Activated CD4-positive, CD25-positive, alpha-beta regulatory T cell treated with anti-CD3 and anti-CD28 coated beads, Interleukin-2, amount 50 U/mL, for 72 hours (primary cell): ENCODE data around the gene AGBL3.

Experiments used
- DNase-seq: peaks from one replicate; pipeline ENCODE4 v3.0.0; 2021

Gene AGBL3

GRCh38 chr7:134986363-134987251 lies at the start of gene AGBL3:
TSS of gene AGBL3 (plus strand) at chr7:134986508. CDS start at chr7:134987934, 1,426 bp downstream.
- DNase-seq, result peak; percentile 90

- no peak for DNase-seq
Observed at GRCh38 chr7:134936893-134937510, 49.3 kb upstream of the AGBL3 start.

DNA sequence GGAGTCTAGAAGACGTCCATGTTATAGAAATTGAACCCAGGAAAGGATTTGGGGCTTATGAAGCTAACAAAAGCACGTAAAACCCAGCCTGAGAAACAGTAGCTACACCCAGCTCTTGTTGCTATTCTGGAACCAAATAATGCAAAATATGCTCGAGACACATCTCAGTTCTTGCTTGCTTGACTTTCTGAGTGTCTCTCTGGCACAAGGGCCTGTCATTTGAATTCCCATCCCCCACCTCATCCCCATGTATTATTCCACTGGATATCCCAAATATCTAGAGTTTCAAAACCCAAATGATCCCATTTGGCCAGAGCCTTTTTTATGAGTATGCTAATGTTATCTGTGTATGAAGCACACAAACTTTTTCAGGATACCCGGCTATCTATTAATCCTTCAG lies 48.2 kb upstream of the AGBL3 start:
- no peak for DNase-seq

DNA sequence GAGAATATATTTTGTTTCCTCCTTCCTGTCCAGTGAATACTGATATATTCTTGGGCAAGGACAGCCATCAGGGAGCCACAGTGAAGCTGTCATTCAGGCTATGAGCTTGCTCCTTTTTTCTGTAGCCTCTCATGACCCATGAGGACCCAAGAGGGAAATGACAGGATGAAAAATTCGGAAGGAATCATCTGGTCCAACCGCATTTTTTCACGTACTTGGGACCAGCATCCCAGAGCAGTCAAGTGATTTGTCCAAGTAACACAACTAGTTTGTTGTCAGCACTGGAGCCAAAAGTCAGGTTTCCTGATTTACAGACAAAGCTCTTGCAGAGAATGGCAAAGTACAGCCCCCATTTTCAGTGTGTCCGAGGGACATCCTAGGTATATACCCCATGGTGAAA lies 47.2 kb upstream of the AGBL3 start:
- no peak for DNase-seq

GRCh38 chr7:134940729-134941128 lies 45.6 kb upstream of the AGBL3 start:
- DNase-seq, result no peak

GRCh38 chr7:134941185-134941900 lies 45.0 kb upstream of the AGBL3 start:
- DNase-seq, result no peak

DNA sequence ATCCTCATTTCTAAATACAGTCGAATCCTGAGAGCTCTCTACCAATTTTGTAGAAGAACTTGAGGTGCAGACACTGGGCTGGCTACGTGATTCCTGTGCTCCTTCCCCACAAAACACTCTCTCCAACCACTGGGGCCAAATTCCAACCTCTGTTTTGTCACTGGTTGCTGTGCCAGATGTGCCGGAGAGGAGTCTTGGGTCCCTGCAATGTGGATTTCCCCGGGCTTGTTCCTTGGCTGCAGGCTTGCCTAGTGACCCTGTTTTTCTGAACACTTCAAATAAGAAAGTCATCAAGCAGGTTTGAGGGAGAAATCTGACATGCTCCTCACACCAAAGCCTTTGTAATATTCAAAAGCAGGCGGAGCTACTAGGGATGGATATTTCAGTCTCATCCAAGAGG lies 44.4 kb upstream of the AGBL3 start:
- DNase-seq, result no peak

DNA sequence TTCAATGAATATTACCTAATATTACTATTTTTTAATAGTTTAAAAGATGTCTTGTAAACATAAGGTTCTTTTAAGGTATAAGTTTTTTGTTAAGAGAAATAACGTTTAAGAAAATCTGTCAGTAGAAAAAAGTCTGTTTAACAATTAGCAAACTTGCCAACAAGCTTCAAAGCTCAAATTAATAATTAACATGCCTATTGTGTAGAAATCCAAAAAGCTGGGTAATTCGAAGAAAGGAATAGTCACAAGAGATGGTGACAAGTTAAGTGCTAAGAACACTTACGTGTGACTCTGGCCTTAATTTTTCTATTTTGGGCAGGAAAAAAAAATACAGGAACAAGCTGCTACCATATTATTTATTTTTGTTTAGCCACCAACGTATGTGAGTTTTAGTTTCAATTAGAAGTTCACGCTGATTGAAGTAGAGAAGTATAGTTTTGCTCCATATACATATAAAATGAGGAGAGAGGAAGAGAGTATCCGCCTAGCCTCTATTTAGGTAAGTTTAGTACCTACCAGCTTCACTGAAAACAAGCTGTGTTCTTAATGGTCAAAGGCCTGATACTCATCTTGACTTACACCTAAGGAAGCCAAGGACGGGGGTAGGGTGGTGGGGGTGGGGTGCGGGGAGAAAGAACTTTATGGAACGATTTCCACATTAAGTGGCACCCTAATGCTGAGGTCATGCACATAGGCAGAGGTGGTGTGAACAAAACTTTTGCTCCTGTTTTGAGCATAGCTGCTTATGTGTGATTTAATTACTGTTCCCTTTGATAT lies 43.4 kb upstream of the AGBL3 start:
- no peak for DNase-seq

DNA sequence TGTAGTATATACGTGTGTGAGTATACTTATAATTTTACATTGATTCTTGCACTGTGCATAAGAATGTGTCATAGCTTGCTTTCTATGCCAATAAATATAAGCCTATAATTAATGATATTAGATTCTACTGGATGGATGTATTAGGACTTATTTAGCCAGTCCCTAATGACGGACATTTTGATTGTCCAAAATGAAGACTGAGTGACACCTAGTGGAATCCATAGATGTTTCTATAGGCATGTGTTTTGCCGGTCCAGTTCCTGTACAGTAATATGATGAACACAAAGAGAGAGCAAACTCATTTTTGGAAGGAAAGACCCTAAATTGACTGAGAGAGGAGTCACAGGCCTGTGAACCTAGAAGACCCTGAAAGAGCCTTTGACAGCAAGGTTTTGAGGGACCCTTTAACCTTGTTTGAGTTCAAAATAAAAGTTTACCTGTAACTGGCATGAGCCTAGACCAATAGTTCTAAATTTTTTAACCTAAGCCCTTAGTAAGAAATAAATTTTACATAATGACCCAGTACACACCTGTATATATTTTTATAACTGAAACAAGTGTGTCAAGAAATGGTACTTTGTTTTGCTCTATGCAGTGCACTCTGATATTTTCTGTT lies 42.4 kb upstream of the AGBL3 start:
- DNase-seq, result no peak

DNA sequence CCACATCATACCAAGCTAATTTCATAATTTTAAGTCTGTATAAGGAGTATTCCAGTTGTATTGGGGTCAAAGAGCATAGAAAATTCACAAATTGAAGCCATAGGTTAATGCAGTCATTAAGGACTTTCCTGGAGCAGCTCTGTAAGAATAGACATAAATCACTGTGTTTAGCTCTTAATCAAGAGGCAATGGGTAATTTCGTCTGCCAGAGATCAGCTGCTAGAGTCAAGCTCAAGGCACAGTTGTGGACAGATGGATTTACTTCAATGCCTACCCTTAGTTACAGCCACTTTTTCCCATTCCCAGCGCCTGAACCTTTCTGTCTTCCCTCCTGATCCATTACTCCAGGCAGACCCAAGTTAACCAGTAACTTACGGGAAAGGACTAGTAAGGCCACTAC lies 40.6 kb upstream of the AGBL3 start:
- no peak for DNase-seq

- DNase-seq, result no peak
Observed at GRCh38 chr7:134946260-134946659, 40.0 kb upstream of the AGBL3 start.

GRCh38 chr7:134947329-134947728 lies 39.0 kb upstream of the AGBL3 start:
- no peak for DNase-seq

DNA sequence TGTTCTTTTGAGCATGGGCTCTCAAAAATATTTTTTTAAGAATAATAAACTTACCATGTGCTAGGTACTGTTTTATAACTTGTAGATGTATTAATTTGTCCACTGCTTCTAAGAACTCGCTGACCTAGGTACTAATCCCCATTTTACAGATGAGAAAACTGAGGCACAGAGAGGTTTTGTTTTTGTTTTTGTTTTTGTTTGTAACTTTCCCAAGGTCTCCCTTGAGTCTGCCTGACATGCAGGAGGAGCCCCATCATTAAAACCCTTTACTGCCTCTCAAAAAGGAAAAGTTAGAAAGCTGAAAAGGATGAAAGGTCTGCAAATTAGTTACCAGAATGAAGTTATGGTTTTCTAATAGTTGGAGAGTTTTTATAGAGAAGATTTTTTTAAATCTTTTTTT lies 38.5 kb upstream of the AGBL3 start:
- no peak for DNase-seq

DNA sequence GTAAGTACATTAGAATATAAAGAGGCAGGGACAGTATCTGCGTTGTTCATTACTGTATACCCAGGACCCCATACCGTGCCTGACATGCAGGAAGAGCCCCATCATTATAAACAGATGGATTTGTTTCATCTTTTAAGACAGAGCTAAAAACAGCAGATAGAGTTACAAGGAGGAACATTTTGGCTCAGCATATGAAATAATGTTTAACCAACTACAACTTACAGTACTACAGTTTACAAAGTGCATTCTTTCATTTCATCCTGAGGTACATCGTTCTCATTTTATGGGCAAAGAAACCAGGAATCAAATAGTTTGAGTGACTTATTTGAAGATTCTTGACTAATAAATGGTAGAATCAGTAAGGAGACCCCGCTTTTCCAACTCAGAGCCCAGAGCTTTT lies 38.1 kb upstream of the AGBL3 start:
- DNase-seq, result no peak

DNA sequence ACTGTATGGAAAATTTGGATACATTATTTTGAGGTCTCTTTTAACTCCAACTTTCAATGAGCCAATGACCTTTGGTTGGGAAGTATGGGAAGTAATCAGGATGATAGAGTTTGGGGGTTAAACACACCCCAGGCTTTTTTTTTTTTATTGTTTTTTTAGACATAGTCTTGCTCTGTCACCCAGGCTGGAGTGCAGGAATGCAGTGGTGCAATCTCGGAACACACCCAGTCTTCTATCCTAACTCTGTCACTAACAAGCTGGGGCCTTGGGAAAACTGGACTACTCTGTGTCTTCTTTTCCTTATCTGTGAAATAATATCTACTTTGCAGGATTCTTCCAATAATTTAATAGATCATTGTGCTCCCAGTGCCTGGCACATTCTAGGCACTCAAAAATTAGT lies 37.6 kb upstream of the AGBL3 start:
- DNase-seq, result no peak

DNA sequence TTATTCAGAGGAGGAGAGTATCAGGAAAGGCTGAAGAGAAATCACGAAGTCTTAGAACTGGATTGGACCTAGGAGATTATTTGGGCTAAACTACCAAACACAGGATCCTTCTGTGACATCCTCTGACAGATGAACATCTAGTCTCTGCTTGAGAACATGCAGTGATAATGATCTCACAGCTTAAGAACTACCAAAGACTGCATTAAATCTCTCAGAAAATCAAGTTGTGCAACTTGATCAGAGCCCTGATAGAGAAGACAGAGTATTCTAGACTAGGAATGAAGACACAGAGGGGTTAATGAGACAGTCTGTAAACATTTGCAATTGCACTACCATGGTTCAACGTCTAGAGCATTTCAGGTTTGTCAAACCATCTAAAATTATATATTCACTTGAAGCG lies 37.1 kb upstream of the AGBL3 start:
- no peak for DNase-seq

- DNase-seq, result no peak
Observed at GRCh38 chr7:134954197-134955082, 31.9 kb upstream of the AGBL3 start.

DNA sequence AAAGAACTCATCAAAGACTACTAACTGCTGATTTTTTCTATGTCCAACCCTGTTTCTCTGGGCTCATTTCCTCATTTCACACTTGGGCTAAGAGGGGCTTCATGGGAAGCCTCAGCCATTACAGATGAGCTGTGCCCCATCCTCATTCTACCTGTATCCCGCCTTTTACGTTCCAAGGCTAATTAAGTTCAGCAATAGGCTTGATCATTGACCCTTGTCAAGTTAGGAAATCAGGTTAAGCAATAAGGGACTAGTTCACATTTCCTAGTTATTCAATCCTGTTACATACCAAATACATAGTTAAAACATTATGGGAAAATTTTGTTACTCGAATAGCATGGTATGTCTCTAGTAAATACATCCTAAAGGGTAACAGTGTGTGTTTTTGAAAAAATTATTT lies 29.3 kb upstream of the AGBL3 start:
- DNase-seq, result no peak

GRCh38 chr7:134959810-134960209 lies 26.5 kb upstream of the AGBL3 start:
- no peak for DNase-seq

DNA sequence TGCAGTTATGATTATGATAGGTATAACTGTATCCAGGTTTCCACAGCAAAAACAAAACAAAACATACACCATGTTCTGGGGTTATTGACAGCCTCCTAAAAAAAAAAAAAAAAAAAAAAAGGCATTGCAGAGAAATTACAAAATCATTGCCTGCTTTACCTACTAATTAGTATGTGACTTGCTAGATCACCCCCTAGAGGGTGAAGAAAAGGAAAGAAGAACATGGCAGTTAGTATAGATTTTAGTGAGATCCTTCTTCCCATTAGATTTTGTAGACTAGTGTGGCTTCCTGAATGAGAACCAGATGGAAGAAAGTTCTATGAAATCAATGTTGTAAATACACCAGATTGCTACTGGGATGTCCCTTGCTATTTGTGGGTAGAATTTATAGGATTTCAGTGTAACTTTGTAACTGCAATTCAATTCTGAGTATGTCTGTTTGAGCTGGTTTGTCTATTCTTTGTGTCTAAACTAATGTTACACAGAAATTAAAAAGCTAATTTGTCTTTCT lies 24.0 kb upstream of the AGBL3 start:
- DNase-seq, result no peak

GRCh38 chr7:134963036-134963435 lies 23.3 kb upstream of the AGBL3 start:
- no peak for DNase-seq
